GM23338 (cell line): Measurements from ENCODE around the gene ARHGAP42. TPM values are rescaled to one million over a fixed set of nuclear protein-coding genes. Genes with fewer than 3 reads are reported as not detected.

Experiments used
- ATAC-seq: fragments of 200-7000 bp; cut with Tn5 transposase; 3 replicates; pipeline ENCODE4 v1.9.1; 2020
- DNase-seq: peaks from one replicate; pipeline ENCODE4 v3.0.0-alpha.2; 2015; ENCODE audit warnings: low spot score
- H2AFZ ChIP-seq: fragments of 200-600 bp; sonication (generic); 2 replicates; pipeline ENCODE4 v1.8.0; 2016; ENCODE audit warnings: antibody characterized with exemption, mild to moderate bottlenecking, moderate library complexity
- H3F3A ChIP-seq: fragments of 200-600 bp; sonication (generic); replicated peaks from 2 replicates; pipeline ENCODE4 v1.8.0; 2017; ENCODE audit warnings: antibody characterized with exemption, mixed run types, low read depth
- H3K27ac ChIP-seq: fragments of 200-600 bp; sonication (generic); 2 replicates; pipeline ENCODE4 v1.6.1; 2016; ENCODE audit warnings: low read depth
- H3K27me3 ChIP-seq: fragments of 200-600 bp; sonication (generic); 2 replicates; pipeline ENCODE4 v1.8.0; 2016; ENCODE audit warnings: mild to moderate bottlenecking, mixed run types, moderate library complexity; ENCODE audit not compliant: insufficient read depth
- H3K36me3 ChIP-seq: fragments of 200-600 bp; sonication (generic); 2 replicates; pipeline ENCODE4 v1.8.0; 2016; ENCODE audit warnings: mild to moderate bottlenecking; ENCODE audit not compliant: insufficient read depth
- H3K4me1 ChIP-seq: fragments of 200-600 bp; sonication (generic); 2 replicates; pipeline ENCODE4 v1.8.0; 2016; ENCODE audit warnings: mild to moderate bottlenecking, moderate library complexity; ENCODE audit not compliant: insufficient read depth
- H3K4me2 ChIP-seq: fragments of 200-600 bp; sonication (generic); 2 replicates; pipeline ENCODE4 v1.7.1; 2017; ENCODE audit warnings: mixed run types
- H3K4me3 ChIP-seq: fragments of 200-600 bp; sonication (generic); 2 replicates; pipeline ENCODE4 v1.6.1; 2016; ENCODE audit warnings: mixed run types
- H3K79me2 ChIP-seq: fragments of 200-600 bp; sonication (generic); replicated peaks from 2 replicates; pipeline ENCODE4 v1.8.0; 2017; ENCODE audit warnings: mild to moderate bottlenecking; ENCODE audit not compliant: insufficient read depth
- H3K9me2 ChIP-seq: fragments of 200-600 bp; sonication (generic); 2 replicates; pipeline ENCODE4 v1.8.0; 2017; ENCODE audit not compliant: insufficient read depth
- H4K20me1 ChIP-seq: fragments of 200-600 bp; sonication (generic); replicated peaks from 2 replicates; pipeline ENCODE4 v1.8.0; 2017; ENCODE audit warnings: mild to moderate bottlenecking; ENCODE audit not compliant: insufficient read depth
- H3K27ac Mint-ChIP-seq: 2 replicates; pipeline ENCODE4 v1.8.0; 2020; ENCODE audit warnings: inconsistent platforms, mild to moderate bottlenecking, moderate library complexity, mixed read lengths
- H3K27me3 Mint-ChIP-seq: 3 replicates; pipeline ENCODE4 v1.8.0; 2022; ENCODE audit warnings: low read depth, mild to moderate bottlenecking, moderate library complexity, mixed read lengths, inconsistent platforms; ENCODE audit not compliant: insufficient read depth, poor library complexity
- H3K36me3 Mint-ChIP-seq: 3 replicates; pipeline ENCODE4 v1.8.0; 2021; ENCODE audit warnings: low read depth, mild to moderate bottlenecking, inconsistent platforms, moderate library complexity, mixed read lengths
- H3K4me1 Mint-ChIP-seq: 3 replicates; pipeline ENCODE4 v1.8.0; 2020; ENCODE audit warnings: mild to moderate bottlenecking, inconsistent platforms, mixed read lengths
- H3K4me3 Mint-ChIP-seq: 3 replicates; pipeline ENCODE4 v1.8.0; 2021; ENCODE audit warnings: moderate library complexity, mild to moderate bottlenecking, inconsistent platforms, mixed read lengths
- H3K9me3 Mint-ChIP-seq: 3 replicates; pipeline ENCODE4 v1.8.0; 2020; ENCODE audit warnings: moderate library complexity, mild to moderate bottlenecking, inconsistent platforms, mixed read lengths
- CREB1 ChIP-seq: fragments of 250-450 bp; sonication (Bioruptor Pico); IDR thresholded peaks from 2 replicates; pipeline ENCODE4 v1.5.0; 2020; ENCODE audit warnings: low read depth, mild to moderate bottlenecking, moderate library complexity
- ETS1 ChIP-seq: IDR thresholded peaks from 2 replicates; pipeline ENCODE4 v1.6.1; 2016; ENCODE audit warnings: antibody characterized with exemption
- JUNB ChIP-seq: IDR thresholded peaks from one replicate; pipeline ENCODE4 v1.6.1; 2016; ENCODE audit warnings: antibody characterized with exemption; ENCODE audit not compliant: unreplicated experiment
- NANOG ChIP-seq: IDR thresholded peaks from 2 replicates; pipeline ENCODE4 v1.6.1; 2016; ENCODE audit warnings: antibody characterized with exemption, borderline replicate concordance
- REST ChIP-seq: IDR thresholded peaks from one replicate; pipeline ENCODE4 v1.6.1; 2018; ENCODE audit warnings: antibody characterized with exemption; ENCODE audit not compliant: unreplicated experiment
- STAT1 ChIP-seq: IDR thresholded peaks from one replicate; pipeline ENCODE4 v1.6.1; 2016; ENCODE audit warnings: antibody characterized with exemption; ENCODE audit not compliant: unreplicated experiment
- ZNF114 ChIP-seq: fragments of 250-450 bp; sonication (Bioruptor Pico); IDR thresholded peaks from 2 replicates; pipeline ENCODE4 v1.5.0; 2020; ENCODE audit warnings: mild to moderate bottlenecking, moderate library complexity
- ZNF331 ChIP-seq: fragments of 250-450 bp; sonication (Bioruptor Pico); IDR thresholded peaks from 2 replicates; pipeline ENCODE4 v1.5.0; 2020; ENCODE audit warnings: low read depth, mild to moderate bottlenecking, moderate library complexity
- ZNF462 ChIP-seq: fragments of 250-450 bp; sonication (Bioruptor Pico); IDR thresholded peaks from 2 replicates; pipeline ENCODE4 v1.5.0; 2020; ENCODE audit warnings: mild to moderate bottlenecking, moderate library complexity
- polyA plus RNA-seq: library from polyadenylated mRNA; unstranded; fragments of >200 nt; fragmentation: Nextera tagmentation; extraction: Ambion mirVana; gene quantifications from 2 replicates; pipeline ENCODE4 v1.2.1, GENCODE V29; 2016
- total RNA-seq: library from RNA; depleted of rRNA; stranded (reverse); fragments of >200 nt; shearing (Covaris generic); gene quantifications from 2 replicates; pipeline ENCODE4 v1.2.3, GENCODE V29; 2014

Gene ARHGAP42
- total and polyA plus RNA-seq, 2 experiments from 2014 or later: 23.7 to 35.7 TPM

DNA sequence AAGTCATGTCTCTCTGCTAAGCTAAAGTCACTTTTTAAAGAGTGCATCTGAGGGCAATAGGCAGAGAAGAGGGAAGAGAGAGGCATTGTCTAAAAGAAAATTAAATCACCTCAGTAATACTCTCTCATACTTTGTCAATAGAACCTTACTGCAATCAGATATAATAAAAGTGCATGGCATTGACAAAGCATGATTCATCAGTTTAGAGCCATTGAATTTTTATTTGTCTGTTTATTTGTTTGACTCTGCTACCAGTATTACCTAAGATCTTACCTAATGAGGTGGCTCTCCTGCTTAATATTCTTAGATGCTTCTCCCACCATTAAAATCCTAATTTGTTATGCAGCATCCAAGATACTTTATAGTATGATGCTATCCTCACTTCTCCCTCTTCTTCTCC is 233.5 kb downstream of the ARHGAP42 start (continued):
- TF ChIP-seq ZNF462 (CRISPR knock-in tag) (no peak), ZNF331 (CRISPR knock-in tag) (no peak), REST (no peak), ZNF114 (CRISPR knock-in tag) (no peak)

DNA sequence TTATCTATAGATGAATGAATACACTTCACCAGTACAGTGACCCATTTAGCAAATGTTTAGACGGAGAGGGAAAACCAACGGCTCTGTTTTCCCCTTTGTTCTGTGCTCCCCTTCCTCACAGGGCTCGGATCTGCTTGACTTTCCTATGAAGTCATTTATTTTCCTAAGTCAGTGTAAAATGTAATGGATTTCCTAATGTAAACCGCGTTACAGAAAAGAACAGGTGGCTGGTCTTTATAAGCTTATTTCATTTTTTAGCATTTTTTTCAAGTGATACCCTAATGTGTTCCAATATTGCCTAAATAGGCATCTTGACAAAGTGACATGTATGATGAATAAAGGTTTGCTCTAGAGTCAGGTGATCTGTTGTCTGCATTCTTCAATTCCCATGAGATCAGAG is 235.0 kb downstream of the ARHGAP42 start:
- Histone ChIP-seq H3K27ac (no peak overlapping the region), H2AFZ (no peak overlapping the region), H3K4me3 (no peak overlapping the region), H3K4me2 (no peak overlapping the region), H3K27me3 (no peaks in the 10 kb centered on the region), H3K9me2 (no peaks in the 10 kb centered on the region), H3K79me2 (no peaks in the 10 kb centered on the region), H3K4me1 (no peaks in the 10 kb centered on the region), H4K20me1 (no peaks in the 10 kb centered on the region), H3F3A (no peaks in the 10 kb centered on the region), H3K36me3 (no peaks in the 10 kb centered on the region)
- Mint-ChIP-seq H3K27ac (no peak overlapping the region), H3K27me3 (no peaks in the 10 kb centered on the region), H3K4me3 (no peak overlapping the region), H3K9me3 (no peaks in the 10 kb centered on the region), H3K4me1 (peaks cover 10% of the 10 kb centered on the region; the same call in 2 of the 3 replicates), H3K36me3 (no peaks in the 10 kb centered on the region)
- ATAC-seq (no peak), DNase-seq (no peak)
- TF ChIP-seq REST: no peak
- TF ChIP-seq ETS1: no peak
- TF ChIP-seq ZNF331 (CRISPR knock-in tag): no peak
- no peak for TF ChIP-seq CREB1 (CRISPR knock-in tag)
- no peak for TF ChIP-seq STAT1
- TF ChIP-seq JUNB: no peak
- TF ChIP-seq NANOG: no peak
- TF ChIP-seq ZNF114 (CRISPR knock-in tag): no peak
